Measurements from ENCODE around the gene DPEP3.

- TF ChIP-seq CTCF (IDR thresholded peaks at IDR 0.05) (no peak), EZH2phosphoT487 (IDR thresholded peaks at IDR 0.05) (no peak)
Observed at GRCh38 chr16:68000450-68000849, 20.2 kb upstream of the DPEP3 start.

Measured in neural progenitor cell (in vitro differentiated cells).